Activated T-helper 2 cell treated with anti-CD3 and anti-CD28 coated beads, Interferon-gamma antibody, Interleukin-2, Interleukin-4, amounts not matched to agents 10 μg/mL and 5 μg/mL and 100 μg/mL, durations not matched to agents 14 hours and 24 hours and 36 hours (primary cell): Measurements from ENCODE around the gene ZDHHC16. TPM values are rescaled to one million over a fixed set of nuclear protein-coding genes. Genes with fewer than 3 reads are reported as not detected.

Source experiments
- DNase-seq: peaks from one replicate; pipeline ENCODE4 v3.0.0; 2021; ENCODE audit warnings: low spot score
- H3K27ac Mint-ChIP-seq: one replicate; pipeline ENCODE4 v1.8.0; 2021; ENCODE audit warnings: mixed read lengths
- H3K27me3 Mint-ChIP-seq: one replicate; pipeline ENCODE4 v1.8.0; 2021; ENCODE audit warnings: low read depth, mixed read lengths
- H3K36me3 Mint-ChIP-seq: one replicate; pipeline ENCODE4 v1.8.0; 2021; ENCODE audit warnings: low read depth, mixed read lengths
- H3K4me1 Mint-ChIP-seq: one replicate; pipeline ENCODE4 v1.8.0; 2021; ENCODE audit warnings: low read depth, mixed read lengths
- H3K4me3 Mint-ChIP-seq: one replicate; pipeline ENCODE4 v1.8.0; 2021; ENCODE audit warnings: low read depth, mild to moderate bottlenecking, moderate library complexity, mixed read lengths
- H3K9me3 Mint-ChIP-seq: one replicate; pipeline ENCODE4 v1.8.0; 2021; ENCODE audit warnings: mixed read lengths
- intact Hi-C: fragments of 100-400 bp; cut with micrococcal nuclease; formaldehyde crosslinking; loops from one replicate; pipeline ENCODE4 v1.15.1; 2023
- total RNA-seq: library from RNA; stranded (reverse); gene quantifications from 2 replicates; pipeline ENCODE4 v1.2.3, GENCODE V29; 2022

ZDHHC16 gene
- total RNA-seq, 1 donor from 2014 or later, result 41.4 TPM

- peak overlapping the region; percentile 69 for H3K27ac Mint-ChIP-seq
- no peak for DNase-seq
- peaks cover 28% of the 10 kb centered on the region for H3K4me1 Mint-ChIP-seq
- intact Hi-C loops, result loop anchor here (1.0 kb wide), 1 partner anchor 17 kb away; no protein-coding TSS in a partner anchor
- H3K9me3 Mint-ChIP-seq, result no peaks in the 10 kb centered on the region
- no peaks in the 10 kb centered on the region for H3K27me3 Mint-ChIP-seq
- H3K4me3 Mint-ChIP-seq, result peak overlapping the region; percentile 95
- H3K36me3 Mint-ChIP-seq, result peaks cover 36% of the 10 kb centered on the region
These were observed 636 bp upstream of the ZDHHC16 start for GRCh38 chr10:97445357-97445721.

DNA sequence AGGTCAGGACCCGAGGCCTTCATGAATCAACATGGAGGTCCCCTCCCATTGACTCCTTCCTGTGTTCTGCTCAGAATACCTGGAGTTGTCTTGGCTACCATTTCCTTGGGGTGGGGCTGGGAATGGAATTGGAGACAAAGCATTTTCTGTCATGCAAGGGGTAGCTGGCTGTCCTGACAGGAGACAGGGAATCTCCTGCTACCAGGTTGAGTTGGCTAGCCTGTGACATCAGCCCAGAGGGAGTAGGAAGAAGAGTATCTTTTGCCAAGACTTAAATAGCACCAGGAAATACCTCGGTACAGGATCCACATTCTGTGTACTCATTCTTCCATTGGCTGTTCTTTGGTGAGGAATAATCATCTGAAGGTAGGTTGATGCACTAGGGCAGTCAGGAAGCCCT lies 4.9 kb downstream of the ZDHHC16 start:
- Mint-ChIP-seq H3K9me3 (no peaks in the 10 kb centered on the region), H3K36me3 (peaks cover 46% of the 10 kb centered on the region), H3K27ac (peak overlapping the region; percentile 11), H3K4me1 (peaks cover 30% of the 10 kb centered on the region), H3K27me3 (no peaks in the 10 kb centered on the region), H3K4me3 (no peak overlapping the region)
- no peak for DNase-seq
- intact Hi-C loops, result no loop called here

DNA sequence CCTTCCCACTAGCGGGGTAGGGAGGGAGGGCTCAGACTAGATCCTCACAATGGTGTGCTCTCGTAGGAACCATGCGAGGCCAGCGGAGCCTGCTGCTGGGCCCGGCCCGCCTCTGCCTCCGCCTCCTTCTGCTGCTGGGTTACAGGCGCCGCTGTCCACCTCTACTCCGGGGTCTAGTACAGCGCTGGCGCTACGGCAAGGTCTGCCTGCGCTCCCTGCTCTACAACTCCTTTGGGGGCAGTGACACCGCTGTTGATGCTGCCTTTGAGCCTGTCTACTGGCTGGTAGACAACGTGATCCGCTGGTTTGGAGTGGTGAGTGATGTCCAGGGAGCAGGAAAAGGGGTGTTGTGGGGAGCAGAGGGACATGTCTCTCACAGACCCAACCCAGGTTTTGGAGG lies 5.6 kb downstream of the ZDHHC16 start:
- DNase-seq, result no peak
- peak overlapping the region; percentile 18 for H3K27ac Mint-ChIP-seq
- H3K9me3 Mint-ChIP-seq, result no peaks in the 10 kb centered on the region
- H3K4me1 Mint-ChIP-seq, result peaks cover 28% of the 10 kb centered on the region
- no peaks in the 10 kb centered on the region for H3K27me3 Mint-ChIP-seq
- peaks cover 52% of the 10 kb centered on the region for H3K36me3 Mint-ChIP-seq
- intact Hi-C loops, result no loop called here
- H3K4me3 Mint-ChIP-seq, result no peak overlapping the region

GRCh38 chr10:97452352-97452751 lies 6.4 kb downstream of the ZDHHC16 start:
- H3K9me3 Mint-ChIP-seq, result no peaks in the 10 kb centered on the region
- intact Hi-C loops, result no loop called here
- peaks cover 26% of the 10 kb centered on the region for H3K4me1 Mint-ChIP-seq
- DNase-seq, result no peak
- peaks cover 60% of the 10 kb centered on the region for H3K36me3 Mint-ChIP-seq
- no peak overlapping the region for H3K27ac Mint-ChIP-seq
- no peak overlapping the region for H3K4me3 Mint-ChIP-seq
- no peaks in the 10 kb centered on the region for H3K27me3 Mint-ChIP-seq

DNA sequence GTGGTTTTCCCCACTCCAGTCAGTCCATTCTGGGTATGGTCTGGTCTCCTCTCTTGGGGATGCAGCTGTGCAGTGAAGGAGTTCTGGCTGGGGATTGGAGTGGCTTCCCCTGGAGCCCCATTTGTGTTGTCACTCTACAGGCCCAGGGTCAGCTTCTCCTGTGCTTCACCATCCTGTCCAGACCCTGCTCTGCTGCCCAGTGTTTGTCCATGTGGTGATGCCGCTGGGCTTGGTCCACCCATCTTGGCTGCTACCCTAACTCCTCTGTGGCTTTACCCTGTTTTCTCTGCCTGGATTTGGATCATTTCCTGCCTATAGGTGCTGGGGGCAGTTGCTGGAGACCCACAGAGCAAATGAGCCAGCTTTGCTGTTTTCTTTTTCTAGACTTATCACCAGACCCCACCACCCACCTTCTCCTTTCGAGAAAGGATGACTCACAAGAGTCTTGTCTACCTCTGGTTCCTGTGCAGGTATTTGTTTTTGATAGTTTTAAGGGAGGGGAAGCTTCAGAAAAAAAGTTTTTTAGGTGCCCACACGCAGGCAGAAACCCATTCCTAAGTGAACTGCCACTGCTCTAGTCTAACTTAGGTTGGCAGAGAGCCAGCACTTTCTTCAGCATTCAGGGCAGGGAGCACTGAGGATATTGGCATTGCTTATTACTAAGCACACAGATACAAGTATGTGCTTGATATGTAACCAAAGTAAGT lies 8.5 kb downstream of the ZDHHC16 start:
- Mint-ChIP-seq H3K27me3 (no peaks in the 10 kb centered on the region), H3K36me3 (peaks cover 69% of the 10 kb centered on the region), H3K4me1 (peaks cover 17% of the 10 kb centered on the region), H3K9me3 (no peaks in the 10 kb centered on the region), H3K4me3 (no peak overlapping the region), H3K27ac (peak overlapping the region; percentile 78)
- intact Hi-C loops, result no loop called here
- DNase-seq, result no peak

DNA sequence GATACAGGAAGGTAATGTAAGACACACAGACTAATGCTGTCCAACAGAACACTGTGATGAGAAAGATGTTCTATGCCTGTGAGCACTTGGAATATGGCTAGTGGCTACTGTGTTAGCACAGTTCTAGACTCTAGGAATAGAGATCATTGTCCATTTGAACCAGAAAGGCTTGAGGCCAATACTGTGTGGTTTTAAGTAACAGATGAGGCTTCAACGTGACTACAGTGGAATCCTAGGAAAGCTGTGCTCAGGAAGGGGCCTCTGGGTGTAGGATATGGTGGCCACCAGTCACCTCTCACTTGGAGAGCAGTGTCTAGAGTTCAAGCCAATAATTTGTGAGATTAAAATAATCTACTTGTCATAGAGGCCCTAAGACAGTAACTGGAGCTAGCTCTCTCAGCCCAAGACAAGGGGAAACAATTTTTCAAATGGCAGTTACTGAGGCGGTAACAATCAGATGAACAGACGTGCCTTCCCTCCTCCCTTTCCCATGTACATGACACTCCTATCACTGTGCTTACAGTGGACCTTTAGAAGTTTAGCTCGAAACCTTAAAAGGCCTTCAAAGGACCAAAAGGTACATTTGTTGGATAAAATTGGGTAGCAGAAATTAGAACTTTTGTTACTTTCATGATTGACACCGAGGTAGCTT lies 10.2 kb downstream of the ZDHHC16 start:
- no peak overlapping the region for H3K27ac Mint-ChIP-seq
- no peaks in the 10 kb centered on the region for H3K9me3 Mint-ChIP-seq
- H3K27me3 Mint-ChIP-seq, result no peaks in the 10 kb centered on the region
- peaks cover 9% of the 10 kb centered on the region for H3K4me1 Mint-ChIP-seq
- no peak for DNase-seq
- intact Hi-C loops, result no loop called here
- H3K4me3 Mint-ChIP-seq, result no peak overlapping the region
- peaks cover 79% of the 10 kb centered on the region for H3K36me3 Mint-ChIP-seq

- Mint-ChIP-seq H3K27ac (no peak overlapping the region), H3K4me3 (no peak overlapping the region), H3K9me3 (no peaks in the 10 kb centered on the region), H3K36me3 (peaks cover 83% of the 10 kb centered on the region), H3K4me1 (peaks cover 9% of the 10 kb centered on the region), H3K27me3 (no peaks in the 10 kb centered on the region)
- intact Hi-C loops, result no loop called here
- DNase-seq, result no peak
These were observed 10.7 kb downstream of the ZDHHC16 start for GRCh38 chr10:97456686-97457065.

GRCh38 chr10:97459111-97459510 lies 13.1 kb downstream of the ZDHHC16 start:
- intact Hi-C loops, result no loop called here
- H3K4me3 Mint-ChIP-seq, result no peak overlapping the region
- no peak overlapping the region for H3K27ac Mint-ChIP-seq
- no peaks in the 10 kb centered on the region for H3K9me3 Mint-ChIP-seq
- H3K36me3 Mint-ChIP-seq, result peaks cover 91% of the 10 kb centered on the region
- DNase-seq, result no peak
- H3K4me1 Mint-ChIP-seq, result peaks cover 7% of the 10 kb centered on the region
- H3K27me3 Mint-ChIP-seq, result no peaks in the 10 kb centered on the region

DNA sequence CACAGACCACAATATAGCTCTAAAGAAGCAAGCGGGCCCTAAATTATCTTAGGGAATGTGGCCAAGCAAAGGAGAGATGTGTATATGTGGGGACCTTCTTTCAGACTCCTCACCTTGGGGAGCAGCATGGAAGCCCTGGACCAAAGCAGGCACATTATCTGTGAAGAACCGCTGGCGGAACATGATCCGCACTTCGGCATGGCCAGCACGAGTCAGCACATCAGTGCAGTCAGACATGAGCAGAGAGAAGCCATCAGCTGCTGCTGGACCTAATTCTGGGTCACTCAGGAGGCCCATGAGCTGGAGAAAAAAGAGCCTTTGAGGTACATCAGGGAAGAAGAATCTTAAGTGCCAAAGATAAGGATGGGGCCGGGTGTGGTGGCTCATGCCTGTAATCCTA lies 14.0 kb downstream of the ZDHHC16 start:
- no peaks in the 10 kb centered on the region for H3K9me3 Mint-ChIP-seq
- DNase-seq, result no peak
- no peak overlapping the region for H3K4me3 Mint-ChIP-seq
- H3K36me3 Mint-ChIP-seq, result peaks cover 90% of the 10 kb centered on the region
- no peaks in the 10 kb centered on the region for H3K4me1 Mint-ChIP-seq
- H3K27me3 Mint-ChIP-seq, result no peaks in the 10 kb centered on the region
- no peak overlapping the region for H3K27ac Mint-ChIP-seq
- intact Hi-C loops, result no loop called here

DNA sequence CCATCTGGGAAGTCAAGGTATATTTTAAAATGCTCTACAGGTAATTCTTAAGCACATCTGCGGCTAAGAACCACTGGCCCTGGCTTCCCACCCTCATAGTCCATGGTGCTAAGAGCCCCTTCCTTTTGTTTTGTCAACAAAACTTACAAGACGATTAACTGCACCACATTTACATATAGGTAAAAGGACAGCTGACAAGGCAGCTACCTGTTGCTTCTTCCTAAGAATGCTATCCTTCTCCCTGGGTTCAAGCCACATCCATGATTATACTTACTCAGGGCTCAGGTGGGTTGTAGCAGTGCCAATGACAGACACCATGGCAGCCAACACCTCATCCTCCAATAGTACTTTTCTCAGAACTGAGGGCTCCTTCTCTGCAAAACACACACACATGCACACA lies 16.3 kb downstream of the ZDHHC16 start:
- H3K27me3 Mint-ChIP-seq, result no peaks in the 10 kb centered on the region
- DNase-seq, result no peak
- intact Hi-C loops, result no loop called here
- no peaks in the 10 kb centered on the region for H3K4me1 Mint-ChIP-seq
- H3K9me3 Mint-ChIP-seq, result no peaks in the 10 kb centered on the region
- H3K27ac Mint-ChIP-seq, result no peak overlapping the region
- no peak overlapping the region for H3K4me3 Mint-ChIP-seq
- peaks cover 77% of the 10 kb centered on the region for H3K36me3 Mint-ChIP-seq

- no peak overlapping the region for H3K27ac Mint-ChIP-seq
- no peaks in the 10 kb centered on the region for H3K9me3 Mint-ChIP-seq
- no peaks in the 10 kb centered on the region for H3K27me3 Mint-ChIP-seq
- no peaks in the 10 kb centered on the region for H3K4me1 Mint-ChIP-seq
- no peak overlapping the region for H3K4me3 Mint-ChIP-seq
- H3K36me3 Mint-ChIP-seq, result peaks cover 76% of the 10 kb centered on the region
- DNase-seq, result no peak
- intact Hi-C loops, result loop anchor here (1.0 kb wide), 1 partner anchor 90 kb away; no protein-coding TSS in a partner anchor
These were observed 17.6 kb downstream of the ZDHHC16 start for GRCh38 chr10:97463363-97464132.

DNA sequence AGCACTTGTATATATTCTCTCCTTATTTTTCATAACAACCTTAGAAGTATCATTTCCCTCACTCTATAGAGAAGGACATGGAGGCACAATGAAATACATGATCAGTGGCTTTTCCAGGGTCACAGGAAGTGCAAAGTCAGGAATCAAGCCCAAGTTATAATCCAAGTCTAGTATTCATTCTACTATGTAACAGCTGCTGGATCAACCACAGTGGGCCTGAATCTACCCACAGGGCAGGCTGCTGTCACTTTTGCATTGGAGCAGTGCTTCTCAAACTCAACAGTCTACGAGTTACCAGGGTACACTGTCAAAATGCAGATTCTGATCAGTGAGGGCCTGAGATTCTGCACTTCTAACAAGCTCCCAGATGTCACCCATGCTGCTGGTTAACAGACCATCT lies 18.3 kb downstream of the ZDHHC16 start:
- Mint-ChIP-seq H3K4me1 (no peaks in the 10 kb centered on the region), H3K36me3 (peaks cover 76% of the 10 kb centered on the region)
- intact Hi-C loops, result no loop called here

GRCh38 chr10:97465982-97466381 lies 20.0 kb downstream of the ZDHHC16 start:
- no peaks in the 10 kb centered on the region for H3K4me1 Mint-ChIP-seq
- DNase-seq, result no peak
- H3K36me3 Mint-ChIP-seq, result peaks cover 75% of the 10 kb centered on the region
- H3K27ac Mint-ChIP-seq, result no peak overlapping the region
- H3K4me3 Mint-ChIP-seq, result no peak overlapping the region
- H3K27me3 Mint-ChIP-seq, result no peaks in the 10 kb centered on the region
- intact Hi-C loops, result no loop called here
- H3K9me3 Mint-ChIP-seq, result no peaks in the 10 kb centered on the region

More for the DNA sequence above, 18.3 kb downstream of the ZDHHC16 start:
- no peaks in the 10 kb centered on the region for H3K9me3 Mint-ChIP-seq
- no peak for DNase-seq
- H3K27me3 Mint-ChIP-seq, result no peaks in the 10 kb centered on the region
- H3K27ac Mint-ChIP-seq, result no peak overlapping the region
- no peak overlapping the region for H3K4me3 Mint-ChIP-seq
